ENCODE measurements around the gene VPS52.

VPS52 gene

GRCh38 chr6:33314515-33314942 is 42.9 kb upstream of the VPS52 start (continued):
- peak; percentile 40 for TF ChIP-seq ZNF341 (tag by site-specific recombination; IDR thresholded peaks at IDR 0.05; ENCODE audit: low read depth)
- no peak for TF ChIP-seq ZNF19 (tag by site-specific recombination; IDR thresholded peaks at IDR 0.05; ENCODE audit: low read depth)
- no peak for TF ChIP-seq ZNF544 (tag by site-specific recombination; IDR thresholded peaks at IDR 0.05)
- no peak for TF ChIP-seq ZNF548 (tag by site-specific recombination; IDR thresholded peaks at IDR 0.05)
- peak; percentile 88 for TF ChIP-seq ZFHX2 (tag by site-specific recombination; conservative IDR thresholded peaks at IDR 0.05)
- TF ChIP-seq, protein P1, sequence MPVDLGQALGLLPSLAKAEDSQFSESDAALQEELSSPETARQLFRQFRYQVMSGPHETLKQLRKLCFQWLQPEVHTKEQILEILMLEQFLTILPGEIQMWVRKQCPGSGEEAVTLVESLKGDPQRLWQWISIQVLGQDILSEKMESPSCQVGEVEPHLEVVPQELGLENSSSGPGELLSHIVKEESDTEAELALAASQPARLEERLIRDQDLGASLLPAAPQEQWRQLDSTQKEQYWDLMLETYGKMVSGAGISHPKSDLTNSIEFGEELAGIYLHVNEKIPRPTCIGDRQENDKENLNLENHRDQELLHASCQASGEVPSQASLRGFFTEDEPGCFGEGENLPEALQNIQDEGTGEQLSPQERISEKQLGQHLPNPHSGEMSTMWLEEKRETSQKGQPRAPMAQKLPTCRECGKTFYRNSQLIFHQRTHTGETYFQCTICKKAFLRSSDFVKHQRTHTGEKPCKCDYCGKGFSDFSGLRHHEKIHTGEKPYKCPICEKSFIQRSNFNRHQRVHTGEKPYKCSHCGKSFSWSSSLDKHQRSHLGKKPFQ (tag by site-specific recombination; IDR thresholded peaks at IDR 0.05) = no peak
- TF ChIP-seq IKZF3 (tag by site-specific recombination; IDR thresholded peaks at IDR 0.05) = peak; percentile 69; the same call in 1 of the 2 replicates
- no peak for TF ChIP-seq PRDM1 (tag by site-specific recombination; IDR thresholded peaks at IDR 0.05)
- TF ChIP-seq ZNF843 (tag by site-specific recombination; IDR thresholded peaks at IDR 0.05) = no peak
- no peak for TF ChIP-seq ZFP69B (tag by site-specific recombination; IDR thresholded peaks at IDR 0.05)
- TF ChIP-seq, protein P2, sequence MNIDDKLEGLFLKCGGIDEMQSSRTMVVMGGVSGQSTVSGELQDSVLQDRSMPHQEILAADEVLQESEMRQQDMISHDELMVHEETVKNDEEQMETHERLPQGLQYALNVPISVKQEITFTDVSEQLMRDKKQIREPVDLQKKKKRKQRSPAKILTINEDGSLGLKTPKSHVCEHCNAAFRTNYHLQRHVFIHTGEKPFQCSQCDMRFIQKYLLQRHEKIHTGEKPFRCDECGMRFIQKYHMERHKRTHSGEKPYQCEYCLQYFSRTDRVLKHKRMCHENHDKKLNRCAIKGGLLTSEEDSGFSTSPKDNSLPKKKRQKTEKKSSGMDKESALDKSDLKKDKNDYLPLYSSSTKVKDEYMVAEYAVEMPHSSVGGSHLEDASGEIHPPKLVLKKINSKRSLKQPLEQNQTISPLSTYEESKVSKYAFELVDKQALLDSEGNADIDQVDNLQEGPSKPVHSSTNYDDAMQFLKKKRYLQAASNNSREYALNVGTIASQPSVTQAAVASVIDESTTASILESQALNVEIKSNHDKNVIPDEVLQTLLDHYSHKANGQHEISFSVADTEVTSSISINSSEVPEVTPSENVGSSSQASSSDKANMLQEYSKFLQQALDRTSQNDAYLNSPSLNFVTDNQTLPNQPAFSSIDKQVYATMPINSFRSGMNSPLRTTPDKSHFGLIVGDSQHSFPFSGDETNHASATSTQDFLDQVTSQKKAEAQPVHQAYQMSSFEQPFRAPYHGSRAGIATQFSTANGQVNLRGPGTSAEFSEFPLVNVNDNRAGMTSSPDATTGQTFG (tag by site-specific recombination; IDR thresholded peaks at IDR 0.05; ENCODE audit: borderline replicate concordance) = no peak
- no peak for TF ChIP-seq ZNF549 (tag by site-specific recombination; IDR thresholded peaks at IDR 0.05)
- TF ChIP-seq ZNF571 (tag by site-specific recombination; IDR thresholded peaks at IDR 0.05) = no peak
- no peak for TF ChIP-seq ZNF585B (tag by site-specific recombination; IDR thresholded peaks at IDR 0.05)
- TF ChIP-seq ZNF664 (tag by site-specific recombination; IDR thresholded peaks at IDR 0.05) = no peak
- no peak for TF ChIP-seq SALL2 (tag by site-specific recombination; IDR thresholded peaks at IDR 0.05; ENCODE audit: borderline replicate concordance)
- no peak for TF ChIP-seq ZBTB6 (tag by site-specific recombination; IDR thresholded peaks at IDR 0.05)
- TF ChIP-seq ZNF76 (tag by site-specific recombination; IDR thresholded peaks at IDR 0.05; ENCODE audit: borderline replicate concordance, low read depth) = no peak
- peak; percentile 50; the same call in 1 of the 2 replicates for TF ChIP-seq SP3 (tag by site-specific recombination; IDR thresholded peaks at IDR 0.05)
- TF ChIP-seq, protein P3, sequence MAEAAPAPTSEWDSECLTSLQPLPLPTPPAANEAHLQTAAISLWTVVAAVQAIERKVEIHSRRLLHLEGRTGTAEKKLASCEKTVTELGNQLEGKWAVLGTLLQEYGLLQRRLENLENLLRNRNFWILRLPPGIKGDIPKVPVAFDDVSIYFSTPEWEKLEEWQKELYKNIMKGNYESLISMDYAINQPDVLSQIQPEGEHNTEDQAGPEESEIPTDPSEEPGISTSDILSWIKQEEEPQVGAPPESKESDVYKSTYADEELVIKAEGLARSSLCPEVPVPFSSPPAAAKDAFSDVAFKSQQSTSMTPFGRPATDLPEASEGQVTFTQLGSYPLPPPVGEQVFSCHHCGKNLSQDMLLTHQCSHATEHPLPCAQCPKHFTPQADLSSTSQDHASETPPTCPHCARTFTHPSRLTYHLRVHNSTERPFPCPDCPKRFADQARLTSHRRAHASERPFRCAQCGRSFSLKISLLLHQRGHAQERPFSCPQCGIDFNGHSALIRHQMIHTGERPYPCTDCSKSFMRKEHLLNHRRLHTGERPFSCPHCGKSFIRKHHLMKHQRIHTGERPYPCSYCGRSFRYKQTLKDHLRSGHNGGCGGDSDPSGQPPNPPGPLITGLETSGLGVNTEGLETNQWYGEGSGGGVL (tag by site-specific recombination; IDR thresholded peaks at IDR 0.05) = peak; percentile 81
- TF ChIP-seq HIC1 (tag by site-specific recombination; IDR thresholded peaks at IDR 0.05) = no peak
- TF ChIP-seq ZIC2 (tag by site-specific recombination; IDR thresholded peaks at IDR 0.05) = no peak
- TF ChIP-seq, protein P4, sequence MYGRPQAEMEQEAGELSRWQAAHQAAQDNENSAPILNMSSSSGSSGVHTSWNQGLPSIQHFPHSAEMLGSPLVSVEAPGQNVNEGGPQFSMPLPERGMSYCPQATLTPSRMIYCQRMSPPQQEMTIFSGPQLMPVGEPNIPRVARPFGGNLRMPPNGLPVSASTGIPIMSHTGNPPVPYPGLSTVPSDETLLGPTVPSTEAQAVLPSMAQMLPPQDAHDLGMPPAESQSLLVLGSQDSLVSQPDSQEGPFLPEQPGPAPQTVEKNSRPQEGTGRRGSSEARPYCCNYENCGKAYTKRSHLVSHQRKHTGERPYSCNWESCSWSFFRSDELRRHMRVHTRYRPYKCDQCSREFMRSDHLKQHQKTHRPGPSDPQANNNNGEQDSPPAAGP (tag by site-specific recombination; IDR thresholded peaks at IDR 0.05) = peak; percentile 57; the same call in 1 of the 2 replicates
- no peak for TF ChIP-seq ZNF776 (tag by site-specific recombination; IDR thresholded peaks at IDR 0.05; ENCODE audit: borderline replicate concordance)
- TF ChIP-seq KLF9 (tag by site-specific recombination; IDR thresholded peaks at IDR 0.05; ENCODE audit: low read depth) = peak; percentile 37
- TF ChIP-seq, protein P5, sequence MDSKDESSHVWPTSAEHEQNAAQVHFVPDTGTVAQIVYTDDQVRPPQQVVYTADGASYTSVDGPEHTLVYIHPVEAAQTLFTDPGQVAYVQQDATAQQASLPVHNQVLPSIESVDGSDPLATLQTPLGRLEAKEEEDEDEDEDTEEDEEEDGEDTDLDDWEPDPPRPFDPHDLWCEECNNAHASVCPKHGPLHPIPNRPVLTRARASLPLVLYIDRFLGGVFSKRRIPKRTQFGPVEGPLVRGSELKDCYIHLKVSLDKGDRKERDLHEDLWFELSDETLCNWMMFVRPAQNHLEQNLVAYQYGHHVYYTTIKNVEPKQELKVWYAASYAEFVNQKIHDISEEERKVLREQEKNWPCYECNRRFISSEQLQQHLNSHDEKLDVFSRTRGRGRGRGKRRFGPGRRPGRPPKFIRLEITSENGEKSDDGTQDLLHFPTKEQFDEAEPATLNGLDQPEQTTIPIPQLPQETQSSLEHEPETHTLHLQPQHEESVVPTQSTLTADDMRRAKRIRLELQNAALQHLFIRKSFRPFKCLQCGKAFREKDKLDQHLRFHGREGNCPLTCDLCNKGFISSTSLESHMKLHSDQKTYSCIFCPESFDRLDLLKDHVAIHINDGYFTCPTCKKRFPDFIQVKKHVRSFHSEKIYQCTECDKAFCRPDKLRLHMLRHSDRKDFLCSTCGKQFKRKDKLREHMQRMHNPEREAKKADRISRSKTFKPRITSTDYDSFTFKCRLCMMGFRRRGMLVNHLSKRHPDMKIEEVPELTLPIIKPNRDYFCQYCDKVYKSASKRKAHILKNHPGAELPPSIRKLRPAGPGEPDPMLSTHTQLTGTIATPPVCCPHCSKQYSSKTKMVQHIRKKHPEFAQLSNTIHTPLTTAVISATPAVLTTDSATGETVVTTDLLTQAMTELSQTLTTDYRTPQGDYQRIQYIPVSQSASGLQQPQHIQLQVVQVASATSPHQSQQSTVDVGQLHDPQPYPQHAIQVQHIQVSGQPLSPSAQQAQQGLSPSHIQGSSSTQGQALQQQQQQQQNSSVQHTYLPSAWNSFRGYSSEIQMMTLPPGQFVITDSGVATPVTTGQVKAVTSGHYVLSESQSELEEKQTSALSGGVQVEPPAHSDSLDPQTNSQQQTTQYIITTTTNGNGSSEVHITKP (tag by site-specific recombination; IDR thresholded peaks at IDR 0.05) = peak; percentile 99
- no peak for TF ChIP-seq ZBTB20 (tag by site-specific recombination; IDR thresholded peaks at IDR 0.05)
